Pancreas (tissue), 10 donors: ENCODE measurements around the gene EXOC4. TPM values are rescaled to one million over a fixed set of nuclear protein-coding genes. Genes with fewer than 3 reads are reported as not detected.

Experiments
- ATAC-seq, 4 donors: fragments of 200-7000 bp; cut with Tn5 transposase; one replicate each; pipeline versions ENCODE4 v1.8.0 to v1.9.1; 2020; ENCODE audit warnings: mild to moderate bottlenecking in 4 of 4, moderate library complexity in 4 of 4
- DNase-seq, 6 donors: peaks; one replicate each; pipeline ENCODE4 v3.0.0-alpha.2; 2020
- FAIRE-seq: peaks from 2 replicates; lab custom pipeline; 2012; peaks lifted over from hg19 to GRCh38; lab: Jason Lieb, UNC
- H3K27ac ChIP-seq, 4 donors: fragments of 200-600 bp; sonication (generic); 1 replicate in 3 of 4; 2 replicates in 1 of 4; pipeline versions ENCODE4 v1.5.0 to v1.8.0; 2020
- H3K27me3 ChIP-seq, 4 donors: fragments of 200-600 bp; one replicate each; pipeline ENCODE4 v1.8.0; 2021
- H3K36me3 ChIP-seq, 3 donors: fragments of 200-600 bp; sonication (generic) in 1 of 3; one replicate each; pipeline versions ENCODE4 v1.5.0 to v1.8.0; 2020 to 2021
- H3K4me1 ChIP-seq, 3 donors: fragments of 200-600 bp; one replicate each; pipeline ENCODE4 v1.8.0; 2021
- H3K4me3 ChIP-seq, 4 donors: fragments of 200-600 bp; sonication (generic) in 2 of 4; one replicate each; pipeline versions ENCODE4 v1.5.0 to v1.8.0; 2020 to 2021
- H3K9me3 ChIP-seq, 4 donors: fragments of 200-600 bp; one replicate each; pipeline ENCODE4 v1.8.0; 2021
- CTCF ChIP-seq, 4 donors: fragments of 200-600 bp; sonication (generic) in 3 of 4; IDR thresholded peaks; one replicate each; pipeline versions ENCODE4 v1.5.0 to v1.8.0; 2021; ENCODE audit warnings: antibody characterized with exemption in 4 of 4
- WGBS, 2 donors: extraction: QIAGEN DNeasy Blood & Tissue Kit; methylation state at CpG; one replicate each; pipeline ENCODE4 v1.1.7; 2013; 5-methylcytosine and 5-hydroxymethylcytosine counted together
- intact Hi-C, 3 donors: fragments of 100-400 bp; cut with DNase I; formaldehyde crosslinking; loops; one replicate each; pipeline versions ENCODE4 v1.11.1 to v1.14.2; 2022
- polyA plus RNA-seq, 2 donors: library from polyadenylated mRNA; stranded (reverse); fragments of 200-250 nt; gene quantifications; one replicate each; pipeline ENCODE4 v1.2.3, GENCODE V29; 2013
- total RNA-seq, 6 donors: library from RNA; stranded (reverse); fragmentation: NEBNext Ultra II Directional in 4 of 6; extraction: Animal tissue kit (Norgen Biotek cat#: 25700) in 4 of 6; gene quantifications; one replicate each; pipeline versions ENCODE4 v1.2.1 to v1.2.4, GENCODE V29; 2021 to 2023
- donor health status: healthy with polysubstance abuse.
- donor health status: DM: no; HTN: no; CAD: no; lungs with moderate emphysema.
- donor health status: DM: no; HTN: no; CAD: no.
- donor health status: control.
- donor health status: control.
- donor health status: Bipolar disorder and iron deficiency.
- donor health status: DM: yes; HTN: yes; CAD: no.
- donor health status: DM: no; HTN: no; CAD: no.
- donor health status: DM: no; HTN: no; CAD: no.
- donor health status: DM: yes; HTN: yes; CAD: no.

The EXOC4 gene
- total and polyA plus RNA-seq, 8 donors, result 13.4 to 81.2 (median 53.8) TPM

- H3K4me3 ChIP-seq, result no peak overlapping the region
- DNase-seq (no peak), FAIRE-seq (no peak), ATAC-seq (no peak)
- intact Hi-C loops, result no loop called here
- H3K27me3 ChIP-seq, result no peaks in the 10 kb centered on the region
- H3K4me1 ChIP-seq, result no peaks in the 10 kb centered on the region
- H3K27ac ChIP-seq, result no peak overlapping the region
- H3K9me3 ChIP-seq, result no peaks in the 10 kb centered on the region
- no peaks in the 10 kb centered on the region for H3K36me3 ChIP-seq
- TF ChIP-seq CTCF (IDR thresholded peaks at IDR 0.05), result no peak
Measured at GRCh38 chr7:134088199-134088598, 835.3 kb downstream of the EXOC4 start.

GRCh38 chr7:134089446-134089845, 836.6 kb downstream of the EXOC4 start:
- Histone ChIP-seq H3K4me3 (no peak overlapping the region), H3K9me3 (no peaks in the 10 kb centered on the region), H3K4me1 (no peaks in the 10 kb centered on the region), H3K36me3 (no peaks in the 10 kb centered on the region), H3K27me3 (no peaks in the 10 kb centered on the region), H3K27ac (no peak overlapping the region)
- FAIRE-seq, result no peak
- 81 to 83% methylated on average over 4 of the region's 4 CpGs for WGBS, 2 donors
- TF ChIP-seq CTCF (IDR thresholded peaks at IDR 0.05), result no peak
- intact Hi-C loops, result no loop called here
- ATAC-seq, result no peak
- no peak for DNase-seq

GRCh38 chr7:134098072-134098471, 845.2 kb downstream of the EXOC4 start:
- no peak for FAIRE-seq
- no peaks in the 10 kb centered on the region for H3K9me3 ChIP-seq
- intact Hi-C loops, result no loop called here

GRCh38 chr7:134101716-134102115, 848.8 kb downstream of the EXOC4 start:
- no peak for ATAC-seq
- Histone ChIP-seq H3K4me1 (no peaks in the 10 kb centered on the region), H3K36me3 (no peaks in the 10 kb centered on the region), H3K4me3 (no peak overlapping the region), H3K27me3 (no peaks in the 10 kb centered on the region), H3K27ac (no peak overlapping the region), H3K9me3 (no peaks in the 10 kb centered on the region)
- TF ChIP-seq CTCF (IDR thresholded peaks at IDR 0.05), result no peak
- no peak for DNase-seq
- FAIRE-seq, result no peak
- WGBS, 2 donors, result 41 to 54% methylated on average over 3 of the region's 3 CpGs
- intact Hi-C loops, result no loop called here

More at GRCh38 chr7:134098072-134098471, 845.2 kb downstream of the EXOC4 start:
- TF ChIP-seq CTCF (IDR thresholded peaks at IDR 0.05), result no peak
- Histone ChIP-seq H3K4me3 (no peak overlapping the region), H3K27me3 (no peaks in the 10 kb centered on the region), H3K36me3 (no peaks in the 10 kb centered on the region), H3K4me1 (no peaks in the 10 kb centered on the region), H3K27ac (no peak overlapping the region)
- no peak for ATAC-seq
- 90 to 94% methylated on average over 4 of the region's 4 CpGs for WGBS, 2 donors
- no peak for DNase-seq

- H3K27me3 ChIP-seq, result no peaks in the 10 kb centered on the region
- H3K9me3 ChIP-seq, result no peaks in the 10 kb centered on the region
- H3K4me3 ChIP-seq, result no peak overlapping the region
- FAIRE-seq (no peak), DNase-seq (no peak), ATAC-seq (no peak)
- H3K4me1 ChIP-seq, result no peaks in the 10 kb centered on the region
- H3K27ac ChIP-seq, result no peak overlapping the region
- no peak for TF ChIP-seq CTCF (IDR thresholded peaks at IDR 0.05)
- H3K36me3 ChIP-seq, result no peaks in the 10 kb centered on the region
- 98 to 99% methylated on average over 4 of the region's 4 CpGs for WGBS, 2 donors
- intact Hi-C loops, result no loop called here
Measured at GRCh38 chr7:134104166-134104565, 851.3 kb downstream of the EXOC4 start.
